Suprapubic skin (tissue), 4 donors: ENCODE results near the gene LIPC.

Experiments used
- EP300 ChIP-seq: sonication (generic); formaldehyde crosslinking; IDR thresholded peaks from one replicate; pipeline ENCODE4 v1.6.1; 2017; ENCODE audit warnings: antibody characterized with exemption
- POLR2A ChIP-seq, 2 donors: fragments of 450-650 bp; IDR thresholded peaks; one replicate each; pipeline ENCODE4 v1.6.1; 2017; ENCODE audit warnings: antibody characterized with exemption in 2 of 2, mild to moderate bottlenecking in 2 of 2, moderate library complexity in 2 of 2
- POLR2AphosphoS5 ChIP-seq, 3 donors: sonication (generic); formaldehyde crosslinking; IDR thresholded peaks; one replicate each; pipeline ENCODE4 v1.6.1; 2017; ENCODE audit warnings: antibody characterized with exemption in 3 of 3
- TF ChIP-seq, protein P1 (sequence below), 2 donors: fragments of 200-600 bp in 1 of 2; fragments of 450-650 bp in 1 of 2; sonication (generic) in 1 of 2; IDR thresholded peaks; one replicate each; pipeline ENCODE4 v1.5.1; 2016 to 2019; ENCODE audit warnings: antibody characterized with exemption in 2 of 2, mild to moderate bottlenecking in 1 of 2, moderate library complexity in 1 of 2

DNA sequence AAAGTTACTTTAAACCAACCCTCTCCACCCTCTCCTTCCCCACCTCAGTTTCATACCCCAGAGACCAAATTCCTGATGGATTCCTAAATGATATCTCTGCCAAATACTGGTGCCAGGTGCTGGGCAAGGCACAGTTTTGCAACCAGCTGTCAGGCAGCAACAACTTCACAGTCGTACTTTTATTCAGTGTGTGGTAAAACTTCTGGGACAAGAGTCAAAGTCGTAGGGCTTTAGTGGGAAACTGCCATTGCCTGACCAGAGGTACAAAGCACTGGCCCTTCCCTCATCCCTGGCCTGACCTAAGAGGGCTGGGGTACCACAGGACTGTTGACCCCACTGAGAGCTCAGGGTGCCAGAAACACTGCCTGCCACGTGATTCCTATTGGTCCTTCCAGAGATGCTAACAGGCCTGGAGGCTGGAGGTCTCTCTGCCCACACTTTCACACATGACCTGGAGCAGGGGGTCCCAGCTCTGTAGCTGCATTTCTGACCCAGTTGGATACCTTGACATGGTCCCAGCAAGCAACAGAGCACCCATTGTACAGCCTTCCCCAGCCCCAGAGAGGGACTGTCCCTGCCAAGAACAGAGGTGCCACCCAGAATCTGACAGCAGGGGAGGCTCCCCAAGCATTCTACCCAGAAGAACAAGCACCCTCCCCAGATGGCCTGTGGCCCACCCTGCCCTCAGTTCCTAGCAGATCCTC is 59.9 kb downstream of the LIPC start:
- TF ChIP-seq EP300 (no peak), POLR2AphosphoS5 (IDR thresholded peaks at IDR 0.05) (no peak), POLR2A (IDR thresholded peaks at IDR 0.05) (no peak)
- TF ChIP-seq, protein P1, sequence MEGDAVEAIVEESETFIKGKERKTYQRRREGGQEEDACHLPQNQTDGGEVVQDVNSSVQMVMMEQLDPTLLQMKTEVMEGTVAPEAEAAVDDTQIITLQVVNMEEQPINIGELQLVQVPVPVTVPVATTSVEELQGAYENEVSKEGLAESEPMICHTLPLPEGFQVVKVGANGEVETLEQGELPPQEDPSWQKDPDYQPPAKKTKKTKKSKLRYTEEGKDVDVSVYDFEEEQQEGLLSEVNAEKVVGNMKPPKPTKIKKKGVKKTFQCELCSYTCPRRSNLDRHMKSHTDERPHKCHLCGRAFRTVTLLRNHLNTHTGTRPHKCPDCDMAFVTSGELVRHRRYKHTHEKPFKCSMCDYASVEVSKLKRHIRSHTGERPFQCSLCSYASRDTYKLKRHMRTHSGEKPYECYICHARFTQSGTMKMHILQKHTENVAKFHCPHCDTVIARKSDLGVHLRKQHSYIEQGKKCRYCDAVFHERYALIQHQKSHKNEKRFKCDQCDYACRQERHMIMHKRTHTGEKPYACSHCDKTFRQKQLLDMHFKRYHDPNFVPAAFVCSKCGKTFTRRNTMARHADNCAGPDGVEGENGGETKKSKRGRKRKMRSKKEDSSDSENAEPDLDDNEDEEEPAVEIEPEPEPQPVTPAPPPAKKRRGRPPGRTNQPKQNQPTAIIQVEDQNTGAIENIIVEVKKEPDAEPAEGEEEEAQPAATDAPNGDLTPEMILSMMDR (IDR thresholded peaks at IDR 0.05), result no peak
